ENCODE data around the gene TMEM202. TPM values are rescaled to one million over a fixed set of nuclear protein-coding genes. Genes with fewer than 3 reads are reported as not detected.

TMEM202 gene
- not detected in 2 replicates for total RNA-seq

- H3K27me3 ChIP-seq (ENCODE audit: control insufficient read depth, insufficient read depth, low read length) = peaks cover 12% of the 10 kb centered on the region
- no peak for TF ChIP-seq CTCF (IDR thresholded peaks at IDR 0.05; ENCODE audit: insufficient read depth, low read length, poor library complexity, severe bottlenecking)
- DNase-seq (ENCODE audit: low read depth) = no peak
- H3K4me3 ChIP-seq (ENCODE audit: low read depth, low read length) = no peak within 1 kb of the TSS
- no peaks in the 10 kb centered on the region for H3K36me3 ChIP-seq (ENCODE audit: control insufficient read depth, insufficient read depth, low read length)
Measured at GRCh38 chr15:72397796-72398588, at the start of gene TMEM202. Gene TMEM202 (plus strand): TSS chr15:72398305. CDS start chr15:72398327, 22 bp downstream.

- DNase-seq (ENCODE audit: low read depth) = no peak
- no peaks in the 10 kb centered on the region for H3K36me3 ChIP-seq (ENCODE audit: control insufficient read depth, insufficient read depth, low read length)
- no peak for TF ChIP-seq CTCF (IDR thresholded peaks at IDR 0.05; ENCODE audit: insufficient read depth, low read length, poor library complexity, severe bottlenecking)
Measured at GRCh38 chr15:72353266-72353665, 44.8 kb upstream of the TMEM202 start.

GRCh38 chr15:72354496-72354895 lies 43.6 kb upstream of the TMEM202 start:
- Histone ChIP-seq H3K27me3 (ENCODE audit: control insufficient read depth, insufficient read depth, low read length) (no peaks in the 10 kb centered on the region), H3K36me3 (ENCODE audit: control insufficient read depth, insufficient read depth, low read length) (no peaks in the 10 kb centered on the region), H3K4me3 (ENCODE audit: low read depth, low read length) (no peak overlapping the region)
- no peak for DNase-seq (ENCODE audit: low read depth)
- no peak for TF ChIP-seq CTCF (IDR thresholded peaks at IDR 0.05; ENCODE audit: insufficient read depth, low read length, poor library complexity, severe bottlenecking)

More at GRCh38 chr15:72353266-72353665, 44.8 kb upstream of the TMEM202 start:
- no peak overlapping the region for H3K4me3 ChIP-seq (ENCODE audit: low read depth, low read length)
- no peaks in the 10 kb centered on the region for H3K27me3 ChIP-seq (ENCODE audit: control insufficient read depth, insufficient read depth, low read length)

GRCh38 chr15:72358121-72358520 lies 40.0 kb upstream of the TMEM202 start:
- Histone ChIP-seq H3K27me3 (ENCODE audit: control insufficient read depth, insufficient read depth, low read length) (no peaks in the 10 kb centered on the region), H3K4me3 (ENCODE audit: low read depth, low read length) (no peak overlapping the region), H3K36me3 (ENCODE audit: control insufficient read depth, insufficient read depth, low read length) (no peaks in the 10 kb centered on the region)
- no peak for DNase-seq (ENCODE audit: low read depth)
- no peak for TF ChIP-seq CTCF (IDR thresholded peaks at IDR 0.05; ENCODE audit: insufficient read depth, low read length, poor library complexity, severe bottlenecking)

- no peak for DNase-seq (ENCODE audit: low read depth)
- Histone ChIP-seq H3K4me3 (ENCODE audit: low read depth, low read length) (no peak overlapping the region), H3K36me3 (ENCODE audit: control insufficient read depth, insufficient read depth, low read length) (no peaks in the 10 kb centered on the region), H3K27me3 (ENCODE audit: control insufficient read depth, insufficient read depth, low read length) (no peaks in the 10 kb centered on the region)
- TF ChIP-seq CTCF (IDR thresholded peaks at IDR 0.05; ENCODE audit: insufficient read depth, low read length, poor library complexity, severe bottlenecking) = no peak
Measured at GRCh38 chr15:72358650-72359171, 39.4 kb upstream of the TMEM202 start.
